Keratinocyte (primary cell): ENCODE data around the gene SH2D5.

Experiments
- CTCF ChIP-seq, 3 experiments: IDR thresholded peaks in 1 of 3; conservative IDR thresholded peaks in 1 of 3; optimal IDR thresholded peaks in 1 of 3; 2 replicates in 2 of 3; 3 replicates in 1 of 3; pipeline versions ENCODE3 to v1.5.1; 2011; ENCODE audit warnings: low read length in 3 of 3, mild to moderate bottlenecking in 3 of 3, moderate library complexity in 2 of 3, control low read depth in 1 of 3, inconsistent platforms in 1 of 3; ENCODE audit not compliant: insufficient read depth in 2 of 3; ENCODE audit errors: extremely low read depth in 1 of 3
- EZH2 ChIP-seq: IDR thresholded peaks from one replicate; pipeline ENCODE4 v1.6.1; 2012; ENCODE audit warnings: inconsistent platforms, mild to moderate bottlenecking, low read length, moderate library complexity

- no peak for TF ChIP-seq EZH2
- no peak for TF ChIP-seq CTCF (optimal IDR thresholded peaks at IDR 0.05 in 1 of 3, IDR thresholded peaks at IDR 0.05 in 1 of 3, conservative IDR thresholded peaks at IDR 0.05 in 1 of 3; ENCODE audit: extremely low read depth in 1 of 3, insufficient read depth in 2 of 3, low read length in 3 of 3)
Measured at GRCh38 chr1:20731057-20731991, 1.2 kb downstream of the SH2D5 start.
